MM.1S (cell line): ENCODE data around the gene CSRNP3.
A peak's percentile ranks its signal among the peaks of the same experiment; 100 is the strongest.

Experiments used
- DNase-seq: peaks from one replicate; pipeline ENCODE4 v3.0.0-alpha.2; 2015
- H2AFZ ChIP-seq: fragments of 300-600 bp; sonication (generic); 2 replicates; pipeline ENCODE4 v1.6.0; 2016; ENCODE audit warnings: antibody characterized with exemption, low read length
- H3F3A ChIP-seq: fragments of 300-600 bp; sonication (generic); 2 replicates; pipeline ENCODE4 v1.6.1; 2016; ENCODE audit warnings: mild to moderate bottlenecking, antibody characterized with exemption, low read length, moderate library complexity, mixed read lengths; ENCODE audit not compliant: insufficient read depth
- H3K27ac ChIP-seq: fragments of 300-600 bp; sonication (generic); 2 replicates; pipeline ENCODE4 v1.5.1; 2016; ENCODE audit warnings: mild to moderate bottlenecking, low read length
- H3K27me3 ChIP-seq: fragments of 300-600 bp; sonication (generic); replicated peaks from 2 replicates; pipeline ENCODE4 v1.6.0; 2016; ENCODE audit warnings: low read length; ENCODE audit not compliant: insufficient read depth
- H3K36me3 ChIP-seq: fragments of 300-600 bp; sonication (generic); replicated peaks from 2 replicates; pipeline ENCODE4 v1.6.1; 2016; ENCODE audit warnings: mild to moderate bottlenecking, low read length, mixed read lengths; ENCODE audit not compliant: insufficient read depth
- H3K4me1 ChIP-seq: fragments of 300-600 bp; sonication (generic); 2 replicates; pipeline ENCODE4 v1.6.1; 2016; ENCODE audit warnings: low read length, mixed read lengths
- H3K4me2 ChIP-seq: fragments of 300-600 bp; sonication (generic); 2 replicates; pipeline ENCODE4 v1.6.0; 2016; ENCODE audit warnings: low read depth, low read length
- H3K4me3 ChIP-seq: fragments of 300-600 bp; sonication (generic); 2 replicates; pipeline ENCODE4 v1.5.1; 2016; ENCODE audit warnings: low read length, mixed read lengths
- H3K79me2 ChIP-seq: fragments of 300-600 bp; sonication (generic); 2 replicates; pipeline ENCODE4 v1.6.1; 2016; ENCODE audit warnings: mixed run types, low read length, mixed read lengths
- H3K9ac ChIP-seq: fragments of 300-600 bp; sonication (generic); 2 replicates; pipeline ENCODE4 v1.6.1; 2016; ENCODE audit warnings: low read length, mixed read lengths
- H3K9me2 ChIP-seq: fragments of 300-600 bp; sonication (generic); replicated peaks from 2 replicates; pipeline ENCODE4 v1.6.1; 2016; ENCODE audit warnings: mild to moderate bottlenecking, low read length, mixed read lengths; ENCODE audit not compliant: insufficient read depth
- H3K9me3 ChIP-seq: fragments of 300-600 bp; sonication (generic); replicated peaks from 2 replicates; pipeline ENCODE4 v1.6.1; 2016; ENCODE audit warnings: mild to moderate bottlenecking, low read length, mixed read lengths; ENCODE audit not compliant: insufficient read depth
- H4K20me1 ChIP-seq: fragments of 300-600 bp; sonication (generic); 2 replicates; pipeline ENCODE4 v1.6.1; 2016; ENCODE audit warnings: mild to moderate bottlenecking, low read length, moderate library complexity, mixed read lengths; ENCODE audit not compliant: insufficient read depth
- CTCF ChIP-seq: fragments of 300-600 bp; sonication (generic); IDR thresholded peaks from 2 replicates; pipeline ENCODE4 v1.5.1; 2016; ENCODE audit warnings: antibody characterized with exemption, low read length, mixed read lengths
- EZH2 ChIP-seq: fragments of 300-600 bp; sonication (generic); optimal IDR thresholded peaks from 2 replicates; pipeline ENCODE3; 2017; ENCODE audit warnings: low read depth, mild to moderate bottlenecking, antibody characterized with exemption, low read length, mixed read lengths
- EZH2phosphoT487 ChIP-seq: fragments of 300-600 bp; sonication (generic); IDR thresholded peaks from 2 replicates; pipeline ENCODE4 v1.6.1; 2018; ENCODE audit warnings: antibody characterized with exemption, low read length

Gene CSRNP3

GRCh38 chr2:165700531-165700930, 231.0 kb downstream of the CSRNP3 start:
- H3K27ac ChIP-seq = peak overlapping the region; percentile 28; the same call in 1 of the 2 replicates
- no peaks in the 10 kb centered on the region for H3F3A ChIP-seq
- no peaks in the 10 kb centered on the region for H3K9me2 ChIP-seq
- H4K20me1 ChIP-seq = no peaks in the 10 kb centered on the region
- H3K9me3 ChIP-seq = no peaks in the 10 kb centered on the region
- no peaks in the 10 kb centered on the region for H3K79me2 ChIP-seq
- peaks cover 23% of the 10 kb centered on the region for H3K4me1 ChIP-seq
- peak overlapping the region; percentile 29 for H2AFZ ChIP-seq
- no peak overlapping the region for H3K9ac ChIP-seq
- DNase-seq = no peak
- H3K36me3 ChIP-seq = no peaks in the 10 kb centered on the region
- H3K4me3 ChIP-seq = no peak overlapping the region
- peak overlapping the region; percentile 38; the same call in 1 of the 2 replicates for H3K4me2 ChIP-seq
- no peaks in the 10 kb centered on the region for H3K27me3 ChIP-seq
- TF ChIP-seq EZH2phosphoT487 (no peak), EZH2 (no peak), CTCF (no peak)

- TF ChIP-seq EZH2phosphoT487 (no peak), CTCF (no peak), EZH2 (no peak)
- no peaks in the 10 kb centered on the region for H3K9me3 ChIP-seq
- H2AFZ ChIP-seq = no peak overlapping the region
- H3K9ac ChIP-seq = no peak overlapping the region
- H4K20me1 ChIP-seq = no peaks in the 10 kb centered on the region
- no peaks in the 10 kb centered on the region for H3K36me3 ChIP-seq
- H3K4me1 ChIP-seq = peaks cover 23% of the 10 kb centered on the region
- no peaks in the 10 kb centered on the region for H3K9me2 ChIP-seq
- no peak overlapping the region for H3K27ac ChIP-seq
- no peak overlapping the region for H3K4me2 ChIP-seq
- H3K27me3 ChIP-seq = no peaks in the 10 kb centered on the region
- H3F3A ChIP-seq = no peaks in the 10 kb centered on the region
- no peaks in the 10 kb centered on the region for H3K79me2 ChIP-seq
- DNase-seq = no peak
- H3K4me3 ChIP-seq = no peak overlapping the region
Measured at GRCh38 chr2:165701147-165701546, 231.6 kb downstream of the CSRNP3 start.

- no peak for DNase-seq
- H3K4me3 ChIP-seq = no peak overlapping the region
- no peaks in the 10 kb centered on the region for H3K9me3 ChIP-seq
- no peak overlapping the region for H3K27ac ChIP-seq
- no peaks in the 10 kb centered on the region for H3K9me2 ChIP-seq
- no peaks in the 10 kb centered on the region for H3F3A ChIP-seq
- H3K36me3 ChIP-seq = no peaks in the 10 kb centered on the region
- H3K4me2 ChIP-seq = no peak overlapping the region
- TF ChIP-seq CTCF (no peak), EZH2 (no peak), EZH2phosphoT487 (no peak)
- no peaks in the 10 kb centered on the region for H4K20me1 ChIP-seq
- no peak overlapping the region for H3K9ac ChIP-seq
- H3K4me1 ChIP-seq = no peaks in the 10 kb centered on the region
- no peaks in the 10 kb centered on the region for H3K27me3 ChIP-seq
- H2AFZ ChIP-seq = no peak overlapping the region
- no peaks in the 10 kb centered on the region for H3K79me2 ChIP-seq
Measured at GRCh38 chr2:165706960-165707487, 237.5 kb downstream of the CSRNP3 start.
